Nephron (organoid): ENCODE results near the gene C12orf76.
"Not testable (repeated sequence)": the region's sequence is repeated elsewhere in the genome, so short reads cannot be mapped to it uniquely, and the experiment has no call there.

Experiments
- H3K27ac Mint-ChIP-seq, 3 experiments: 2 replicates each; pipeline ENCODE4 v1.8.0; 2020; ENCODE audit warnings: mixed read lengths in 3 of 3, mild to moderate bottlenecking in 2 of 3, moderate library complexity in 1 of 3
- H3K27me3 Mint-ChIP-seq: 2 replicates; pipeline ENCODE4 v1.8.0; 2021; ENCODE audit warnings: low read depth, mild to moderate bottlenecking, moderate library complexity, mixed read lengths
- H3K36me3 Mint-ChIP-seq: 2 replicates; pipeline ENCODE4 v1.8.0; 2020; ENCODE audit warnings: low read depth, mixed read lengths
- H3K4me1 Mint-ChIP-seq: 2 replicates; pipeline ENCODE4 v1.8.0; 2020; ENCODE audit warnings: mixed read lengths
- H3K4me3 Mint-ChIP-seq, 3 experiments: 2 replicates each; pipeline ENCODE4 v1.8.0; 2020; ENCODE audit warnings: mild to moderate bottlenecking in 3 of 3, mixed read lengths in 3 of 3, moderate library complexity in 2 of 3
- H3K9me3 Mint-ChIP-seq: 2 replicates; pipeline ENCODE4 v1.8.0; 2020; ENCODE audit warnings: mixed read lengths
- CTCF ChIP-seq, 3 experiments: fragments of 200-600 bp; sonication (generic); IDR thresholded peaks; one replicate each; pipeline ENCODE4 v1.5.0; 2021; ENCODE audit warnings: antibody characterized with exemption in 3 of 3; ENCODE audit not compliant: unreplicated experiment in 3 of 3

C12orf76 gene

GRCh38 chr12:110048242-110049027, at the start of gene C12orf76:
Gene C12orf76, minus strand, starts transcription at chr12:110048522. Its CDS starts 27 bp downstream, at chr12:110048495.
- H3K9me3 Mint-ChIP-seq = no peaks in the 10 kb centered on the region
- peak within 1 kb of the TSS; percentile 83 to 95 (median 85) for H3K27ac Mint-ChIP-seq
- peaks cover under 1% of the 10 kb centered on the region for H3K27me3 Mint-ChIP-seq
- H3K36me3 Mint-ChIP-seq = no peaks in the 10 kb centered on the region
- H3K4me3 Mint-ChIP-seq = peak within 1 kb of the TSS; percentile 85 to 92 (median 88)
- H3K4me1 Mint-ChIP-seq = peaks cover 16% of the 10 kb centered on the region
- no peak for TF ChIP-seq CTCF (IDR thresholded peaks at IDR 0.05; ENCODE audit: unreplicated experiment in 3 of 3)

- H3K27ac Mint-ChIP-seq = no peak overlapping the region
- H3K4me3 Mint-ChIP-seq = no peak overlapping the region
- H3K9me3 Mint-ChIP-seq = no peaks in the 10 kb centered on the region
- H3K27me3 Mint-ChIP-seq = peaks cover 7% of the 10 kb centered on the region
- H3K36me3 Mint-ChIP-seq = no peaks in the 10 kb centered on the region
- no peaks in the 10 kb centered on the region for H3K4me1 Mint-ChIP-seq
- TF ChIP-seq CTCF (IDR thresholded peaks at IDR 0.05; ENCODE audit: unreplicated experiment in 3 of 3) = no peak
Measured at GRCh38 chr12:110093631-110094311, 45.4 kb upstream of the C12orf76 start.

GRCh38 chr12:110091136-110091711, 42.9 kb upstream of the C12orf76 start:
- TF ChIP-seq CTCF (IDR thresholded peaks at IDR 0.05; ENCODE audit: unreplicated experiment in 3 of 3) = no peak
- Mint-ChIP-seq H3K9me3 (no peaks in the 10 kb centered on the region), H3K4me3 (no peak overlapping the region), H3K4me1 (no peaks in the 10 kb centered on the region), H3K27ac (no peak overlapping the region), H3K36me3 (no peaks in the 10 kb centered on the region), H3K27me3 (peaks cover 7% of the 10 kb centered on the region)

- no peak overlapping the region for H3K27ac Mint-ChIP-seq
- H3K4me1 Mint-ChIP-seq = no peaks in the 10 kb centered on the region
- no peak for TF ChIP-seq CTCF (IDR thresholded peaks at IDR 0.05; ENCODE audit: unreplicated experiment in 3 of 3)
- H3K27me3 Mint-ChIP-seq = peaks cover 7% of the 10 kb centered on the region
- no peaks in the 10 kb centered on the region for H3K36me3 Mint-ChIP-seq
- H3K4me3 Mint-ChIP-seq = no peak overlapping the region
- no peaks in the 10 kb centered on the region for H3K9me3 Mint-ChIP-seq
Measured at GRCh38 chr12:110090266-110091135, 42.2 kb upstream of the C12orf76 start.

GRCh38 chr12:110088936-110089335, 40.6 kb upstream of the C12orf76 start:
- Mint-ChIP-seq H3K27ac (no peak overlapping the region), H3K4me3 (no peak overlapping the region), H3K4me1 (no peaks in the 10 kb centered on the region), H3K36me3 (no peaks in the 10 kb centered on the region), H3K27me3 (peaks cover 7% of the 10 kb centered on the region), H3K9me3 (no peaks in the 10 kb centered on the region)
- no peak for TF ChIP-seq CTCF (IDR thresholded peaks at IDR 0.05; ENCODE audit: unreplicated experiment in 3 of 3)

GRCh38 chr12:110088216-110088615, 39.9 kb upstream of the C12orf76 start:
- H3K4me3 Mint-ChIP-seq, H3K4me1 Mint-ChIP-seq, H3K9me3 Mint-ChIP-seq, H3K27ac Mint-ChIP-seq, H3K36me3 Mint-ChIP-seq, H3K27me3 Mint-ChIP-seq: not testable (repeated sequence)
